NCI-H2081 treated with DMSO at 0.1 percent for 48 hours (cell line): ENCODE measurements around the gene JAKMIP2.
"Not testable (repeated sequence)": the region's sequence is repeated elsewhere in the genome, so short reads cannot be mapped to it uniquely, and the experiment has no call there.

Experiments
- DNase-seq: peaks from one replicate; lab custom pipeline; 2025; lab: John Stamatoyannopoulos, UW

JAKMIP2 gene

DNA sequence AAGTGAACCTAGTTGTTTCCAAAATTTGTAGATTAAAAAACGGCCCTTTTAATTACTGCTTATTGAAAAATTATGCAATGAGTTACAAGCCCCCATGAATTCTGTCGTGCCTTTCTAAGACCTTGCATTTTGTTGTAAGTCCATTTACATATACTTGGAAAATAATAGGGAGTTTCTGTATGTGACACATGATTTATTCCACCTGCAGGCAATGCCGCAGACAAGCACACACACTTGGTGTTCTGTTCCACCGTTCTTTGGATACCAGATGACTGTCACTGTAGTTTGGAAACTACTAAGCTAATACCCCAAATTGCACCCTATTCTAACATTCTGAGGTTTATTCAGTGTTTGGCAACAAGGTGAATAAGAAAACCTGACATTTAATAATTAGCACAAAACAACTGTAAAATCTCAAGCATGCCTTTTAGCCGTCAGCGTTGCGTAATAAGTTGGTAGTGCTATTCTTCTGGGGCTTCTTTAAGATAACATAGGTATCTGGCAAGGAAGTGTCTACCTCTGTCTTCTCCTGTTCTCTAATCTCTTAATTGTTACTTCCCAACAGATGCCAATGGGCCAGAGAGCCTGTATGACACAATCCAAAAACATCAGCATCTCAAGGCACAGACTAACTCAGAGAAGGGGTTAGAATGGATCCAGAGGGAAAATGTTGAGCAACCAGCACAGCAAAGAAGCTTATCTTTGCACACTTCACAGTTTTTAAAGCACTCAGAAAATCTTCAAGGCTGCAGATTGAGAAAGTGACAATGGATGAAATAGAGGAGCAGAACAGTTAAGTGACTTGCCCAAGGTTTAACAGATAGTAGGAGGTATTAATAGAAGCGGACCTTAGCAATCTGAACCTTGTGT is 224.4 kb downstream of the JAKMIP2 start:
- DNase-seq: no peak

DNA sequence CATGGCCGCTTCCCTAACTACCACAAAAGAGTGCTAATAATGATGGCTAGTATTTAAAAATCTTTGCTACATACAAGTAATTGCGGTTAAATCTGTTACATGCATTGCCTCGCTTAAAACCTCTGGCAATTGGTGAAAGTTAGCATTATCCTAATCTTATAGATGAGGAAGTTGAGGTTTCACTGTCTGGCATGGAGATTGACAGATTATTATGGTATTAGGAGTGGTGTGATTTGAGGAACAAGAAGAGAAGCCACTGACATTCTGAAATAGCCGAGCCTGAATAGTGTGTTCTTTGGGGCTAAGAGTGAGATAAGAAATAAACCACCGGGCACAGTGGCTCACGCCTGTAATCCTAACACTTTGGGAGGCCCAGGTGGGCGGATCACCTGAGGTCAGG is 227.4 kb downstream of the JAKMIP2 start:
- no peak for DNase-seq

DNA sequence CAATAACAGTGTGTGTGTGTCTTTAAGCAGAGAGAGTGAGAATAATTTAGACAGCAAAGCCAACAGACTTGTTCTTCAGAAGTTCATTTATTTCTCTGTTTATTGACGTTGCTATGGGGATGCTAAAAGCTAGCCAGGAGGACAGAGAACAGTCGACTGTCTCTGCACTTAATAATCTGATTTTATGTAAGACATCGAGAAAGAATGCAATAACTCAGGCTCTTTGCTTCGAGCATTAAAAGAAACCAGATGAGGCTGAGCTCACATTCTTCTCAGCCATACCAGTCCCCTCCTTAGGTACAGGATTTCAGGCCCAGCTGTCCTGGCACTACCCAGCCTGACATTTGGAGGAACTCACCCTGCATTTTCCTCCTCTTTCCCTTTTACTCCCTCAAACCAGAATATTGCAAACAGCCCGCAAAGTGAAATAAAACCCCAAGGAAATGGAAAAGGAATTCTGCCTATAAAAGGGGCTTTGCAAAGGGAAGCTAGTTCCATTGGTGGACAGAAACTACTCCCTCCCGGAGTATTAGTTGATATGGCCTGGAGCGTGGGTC is 228.2 kb downstream of the JAKMIP2 start:
- DNase-seq: no peak

DNA sequence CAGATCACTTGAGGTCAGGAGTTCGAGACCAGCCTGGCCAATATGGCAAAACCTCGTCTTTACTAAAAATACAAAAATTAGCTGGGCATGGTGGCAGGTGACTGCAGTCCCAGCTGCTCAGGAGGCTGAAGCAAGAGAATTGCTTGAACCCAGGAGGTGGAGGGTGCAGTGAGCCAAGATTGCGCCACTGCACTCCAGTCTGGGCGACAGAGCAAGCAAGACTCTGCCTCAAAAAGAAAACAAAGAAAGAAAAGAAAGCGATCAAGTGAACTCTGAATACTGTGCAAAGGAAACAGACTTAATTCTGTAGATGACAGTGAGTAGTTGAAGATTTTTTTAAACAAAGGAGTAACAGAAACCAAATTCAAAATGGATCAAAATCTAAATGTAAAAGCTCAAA is 228.7 kb downstream of the JAKMIP2 start:
- not testable (repeated sequence) for DNase-seq

DNA sequence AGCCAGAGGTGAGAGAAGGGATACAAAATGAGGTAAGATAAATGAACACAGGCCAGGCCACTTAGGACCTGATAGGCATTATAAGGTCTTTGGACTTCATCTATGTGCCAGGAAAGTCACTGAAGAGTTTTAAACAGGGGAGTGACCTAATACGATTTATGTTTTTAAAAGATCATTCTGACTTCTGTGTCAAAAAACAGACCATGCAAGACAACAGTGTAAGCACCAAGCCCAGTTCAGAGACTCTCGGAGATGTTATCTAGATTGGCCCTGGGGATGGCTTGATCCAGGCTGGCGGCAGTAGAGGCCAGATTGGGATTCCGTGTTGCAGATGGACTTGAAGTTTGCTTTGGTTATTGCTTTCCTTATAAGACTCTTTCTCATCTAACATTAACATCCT is 229.6 kb downstream of the JAKMIP2 start:
- no peak for DNase-seq

DNA sequence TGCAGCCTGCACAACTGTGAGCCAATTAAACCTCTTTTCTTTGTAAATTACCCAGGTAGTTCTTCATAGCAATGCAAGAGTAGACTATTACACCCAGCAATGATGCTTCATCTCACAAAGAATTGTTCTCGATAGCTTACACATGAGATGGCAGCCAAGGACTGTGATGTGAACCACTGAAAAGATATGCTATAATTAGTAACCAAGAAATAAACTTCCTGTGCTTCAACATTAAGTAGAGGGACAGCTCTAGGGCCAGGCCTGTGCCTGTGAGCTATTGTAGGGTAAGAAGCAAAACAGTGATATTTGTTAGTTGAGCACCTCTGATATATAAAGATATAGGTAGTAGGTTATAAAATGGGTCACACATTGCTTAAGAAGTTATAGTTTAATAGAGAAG is 230.9 kb downstream of the JAKMIP2 start:
- DNase-seq: no peak

DNA sequence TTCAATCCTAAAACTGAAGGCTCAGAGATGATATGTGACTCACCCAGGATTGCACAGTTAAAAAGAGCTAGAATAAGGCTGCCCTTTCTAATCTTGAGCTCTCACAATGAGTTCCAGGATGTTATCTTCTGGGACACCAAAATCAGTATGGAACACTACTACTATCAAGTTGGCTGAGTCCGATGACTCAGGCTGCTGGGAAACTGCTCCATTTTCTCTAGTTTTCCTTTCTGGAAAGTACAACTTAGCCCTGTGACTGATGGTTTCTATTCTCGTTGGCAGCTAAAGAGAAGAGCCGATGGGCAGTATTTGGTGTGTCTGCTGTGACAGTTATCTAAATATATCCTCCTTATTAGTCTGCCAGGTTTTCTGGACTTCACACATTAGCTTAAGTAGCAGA is 234.8 kb downstream of the JAKMIP2 start:
- no peak for DNase-seq

DNA sequence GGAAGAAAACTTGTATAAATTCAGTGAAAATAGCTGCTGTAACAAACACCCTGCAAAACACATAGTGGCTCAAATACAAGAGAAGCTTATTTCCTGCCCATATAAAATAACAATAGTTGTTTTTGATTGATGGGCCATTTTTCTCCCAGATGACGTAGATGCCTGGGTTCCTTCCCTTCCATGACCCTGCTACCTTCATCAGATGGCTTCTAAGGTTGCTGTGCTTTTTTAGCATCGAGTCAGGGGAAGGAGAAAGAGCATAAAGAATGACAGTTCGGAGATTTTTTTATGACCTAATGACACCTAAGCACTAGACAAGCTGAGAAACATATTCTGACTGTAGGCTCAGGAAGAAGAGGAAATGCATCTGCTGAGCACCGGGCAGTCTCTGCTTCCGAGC is 238.0 kb downstream of the JAKMIP2 start:
- no peak for DNase-seq

DNA sequence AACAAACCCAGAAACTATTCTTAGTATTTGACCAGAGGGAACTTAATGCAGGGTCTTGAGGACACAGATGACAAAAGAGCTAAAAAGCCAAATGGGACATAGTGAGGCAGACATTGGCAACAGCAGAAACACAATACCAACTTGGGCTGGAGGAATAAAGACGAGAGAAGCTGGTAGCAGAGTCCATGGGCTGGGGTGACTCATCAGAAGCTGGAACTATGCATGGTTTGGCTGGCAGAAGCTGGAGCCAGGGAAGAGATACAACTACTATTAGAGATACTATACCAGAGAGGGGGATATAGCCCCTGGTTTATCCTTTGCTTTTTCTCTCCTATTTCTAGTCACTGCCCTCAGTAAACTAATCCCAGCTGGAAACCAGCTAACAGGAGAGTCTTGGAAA is 243.5 kb downstream of the JAKMIP2 start:
- DNase-seq: no peak

DNA sequence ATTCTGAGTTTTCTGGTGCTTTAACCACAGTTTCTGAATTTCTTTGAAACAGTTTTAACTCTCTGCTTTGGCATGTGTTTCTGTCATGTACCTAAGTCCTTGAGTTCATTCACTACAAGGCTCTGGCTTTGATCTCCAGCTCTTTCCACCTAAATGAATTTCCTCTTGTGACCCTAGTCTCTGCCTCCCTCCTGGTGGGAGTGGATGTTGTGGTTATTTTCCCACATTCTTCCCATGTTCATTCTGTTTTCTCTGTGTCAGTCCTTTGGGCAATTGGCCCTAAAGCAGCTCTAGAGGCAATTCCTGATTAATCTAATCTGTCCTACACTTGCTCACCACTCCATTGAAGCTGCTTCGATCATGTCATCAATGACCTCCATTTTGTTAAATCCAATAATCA is 244.3 kb downstream of the JAKMIP2 start:
- no peak for DNase-seq
